DND-41 (cell line): Measurements from ENCODE around the gene BBS9.

Experiments
- ATAC-seq: fragments of 200-7000 bp; cut with Tn5 transposase; 3 replicates; pipeline ENCODE4 v1.9.1; 2021; ENCODE audit warnings: low read depth; ENCODE audit not compliant: insufficient read depth
- DNase-seq: peaks from one replicate; pipeline ENCODE4 v3.0.0-alpha.2; 2020
- H2AFZ ChIP-seq: 2 replicates; pipeline ENCODE4 v1.6.0; 2012; ENCODE audit warnings: low read depth, low read length
- H3K27ac ChIP-seq: 2 replicates; pipeline ENCODE4 v1.5.1; 2012; ENCODE audit warnings: low read length, inconsistent platforms
- H3K27me3 ChIP-seq: fragments of 200-600 bp; sonication (generic); 2 replicates; pipeline ENCODE4 v1.6.0; 2012; ENCODE audit warnings: low read length, mild to moderate bottlenecking, inconsistent platforms; ENCODE audit not compliant: insufficient read depth, poor library complexity
- H3K36me3 ChIP-seq: 2 replicates; pipeline ENCODE4 v1.5.1; 2012; ENCODE audit warnings: low read length, inconsistent platforms; ENCODE audit not compliant: insufficient read depth
- H3K4me1 ChIP-seq: 2 replicates; pipeline ENCODE4 v1.5.1; 2012; ENCODE audit warnings: mild to moderate bottlenecking, low read length; ENCODE audit not compliant: insufficient read depth
- H3K4me2 ChIP-seq: 2 replicates; pipeline ENCODE4 v1.6.0; 2012; ENCODE audit warnings: mild to moderate bottlenecking, moderate library complexity, low read length, inconsistent platforms; ENCODE audit not compliant: insufficient read depth
- H3K4me3 ChIP-seq, 2 experiments: fragments of 200-600 bp in 1 of 2; shearing (Covaris generic) in 1 of 2; 2 replicates each; pipeline ENCODE4 v1.5.1; 2012 to 2016; ENCODE audit warnings: inconsistent platforms in 2 of 2, low read length in 2 of 2, mild to moderate bottlenecking in 2 of 2, low read depth in 1 of 2, moderate library complexity in 1 of 2
- H3K79me2 ChIP-seq: 2 replicates; pipeline ENCODE4 v1.6.0; 2012; ENCODE audit warnings: low read length, inconsistent platforms; ENCODE audit not compliant: insufficient read depth
- H3K9ac ChIP-seq: 2 replicates; pipeline ENCODE4 v1.6.0; 2012; ENCODE audit warnings: low read depth, mild to moderate bottlenecking, inconsistent platforms, low read length, moderate library complexity
- H3K9me3 ChIP-seq: 2 replicates; pipeline ENCODE4 v1.5.1; 2012; ENCODE audit warnings: low read length, moderate library complexity, mild to moderate bottlenecking, inconsistent platforms; ENCODE audit not compliant: insufficient read depth, severe bottlenecking
- H4K20me1 ChIP-seq: 2 replicates; pipeline ENCODE4 v1.6.0; 2012; ENCODE audit warnings: low read length; ENCODE audit not compliant: insufficient read depth
- EZH2 ChIP-seq: IDR thresholded peaks from 3 replicates; pipeline ENCODE4 v1.6.1; 2012; ENCODE audit warnings: borderline replicate concordance, low read depth, mild to moderate bottlenecking, moderate library complexity, low read length, inconsistent platforms; ENCODE audit not compliant: severe bottlenecking
- TF ChIP-seq, protein P1 (sequence below): IDR thresholded peaks from 2 replicates; pipeline ENCODE4 v1.5.1; 2012; ENCODE audit warnings: borderline replicate concordance, low read length, moderate library complexity, mild to moderate bottlenecking; ENCODE audit not compliant: poor library complexity, severe bottlenecking; ENCODE audit errors: extremely low read depth

Gene BBS9

DNA sequence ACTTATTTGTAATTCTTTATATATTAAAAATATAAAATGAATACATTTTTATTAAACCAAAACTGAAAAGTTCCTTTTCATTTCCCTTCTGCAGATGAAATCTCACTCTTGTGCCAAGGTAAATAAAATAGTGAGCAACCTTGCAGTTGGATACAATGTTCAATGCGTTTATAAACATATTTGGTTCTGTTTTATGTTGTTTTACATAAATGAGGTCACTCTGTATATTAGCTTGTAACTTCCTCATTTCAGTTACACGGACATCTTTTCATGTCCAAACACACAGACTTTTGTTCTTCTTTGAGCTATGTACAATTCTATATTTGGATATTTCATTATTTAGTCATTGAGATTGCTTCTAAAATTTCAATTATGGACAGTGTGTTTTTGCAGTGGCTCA is 107.7 kb downstream of the BBS9 start:
- H3K4me2 ChIP-seq, result no peak overlapping the region
- H4K20me1 ChIP-seq, result no peaks in the 10 kb centered on the region
- H3K4me1 ChIP-seq, result no peaks in the 10 kb centered on the region

DNA sequence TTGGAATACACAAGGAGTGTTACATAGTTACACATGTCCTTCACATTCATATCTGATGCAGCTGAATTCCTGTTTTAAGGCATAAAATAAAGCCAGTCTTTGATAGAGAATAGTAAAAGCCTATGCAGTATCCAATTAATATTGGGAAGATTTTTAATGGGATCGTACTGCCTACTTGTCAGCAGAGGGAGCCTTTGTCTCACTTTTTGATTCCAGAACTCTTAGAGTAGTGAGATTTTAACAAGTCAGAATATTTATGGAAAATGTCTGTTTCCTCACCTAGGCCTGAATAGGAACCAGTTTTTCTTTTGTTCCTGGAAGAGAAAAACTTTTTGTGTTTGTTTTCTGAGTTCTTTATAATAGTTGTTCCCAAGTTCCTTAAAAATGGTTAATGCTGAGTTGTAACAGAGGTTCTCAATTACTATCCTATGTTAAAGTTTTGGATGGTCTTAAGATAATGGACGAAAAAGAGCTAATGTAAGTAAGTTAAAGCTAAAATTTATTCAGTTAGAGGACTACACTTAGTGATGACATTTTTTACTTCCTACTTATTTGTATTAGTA is 114.0 kb downstream of the BBS9 start:
- H3K4me1 ChIP-seq, result no peaks in the 10 kb centered on the region
- H4K20me1 ChIP-seq, result no peaks in the 10 kb centered on the region
- no peak overlapping the region for H3K9ac ChIP-seq
- no peak overlapping the region for H3K27ac ChIP-seq
- DNase-seq (no peak), ATAC-seq (peak; percentile 58; the same call in 1 of the 3 replicates)
- H3K4me2 ChIP-seq, result no peak overlapping the region
- no peaks in the 10 kb centered on the region for H3K36me3 ChIP-seq
- H2AFZ ChIP-seq, result no peak overlapping the region
- H3K79me2 ChIP-seq, result no peaks in the 10 kb centered on the region
- H3K9me3 ChIP-seq, result no peaks in the 10 kb centered on the region
- no peaks in the 10 kb centered on the region for H3K27me3 ChIP-seq
- TF ChIP-seq, protein P1, sequence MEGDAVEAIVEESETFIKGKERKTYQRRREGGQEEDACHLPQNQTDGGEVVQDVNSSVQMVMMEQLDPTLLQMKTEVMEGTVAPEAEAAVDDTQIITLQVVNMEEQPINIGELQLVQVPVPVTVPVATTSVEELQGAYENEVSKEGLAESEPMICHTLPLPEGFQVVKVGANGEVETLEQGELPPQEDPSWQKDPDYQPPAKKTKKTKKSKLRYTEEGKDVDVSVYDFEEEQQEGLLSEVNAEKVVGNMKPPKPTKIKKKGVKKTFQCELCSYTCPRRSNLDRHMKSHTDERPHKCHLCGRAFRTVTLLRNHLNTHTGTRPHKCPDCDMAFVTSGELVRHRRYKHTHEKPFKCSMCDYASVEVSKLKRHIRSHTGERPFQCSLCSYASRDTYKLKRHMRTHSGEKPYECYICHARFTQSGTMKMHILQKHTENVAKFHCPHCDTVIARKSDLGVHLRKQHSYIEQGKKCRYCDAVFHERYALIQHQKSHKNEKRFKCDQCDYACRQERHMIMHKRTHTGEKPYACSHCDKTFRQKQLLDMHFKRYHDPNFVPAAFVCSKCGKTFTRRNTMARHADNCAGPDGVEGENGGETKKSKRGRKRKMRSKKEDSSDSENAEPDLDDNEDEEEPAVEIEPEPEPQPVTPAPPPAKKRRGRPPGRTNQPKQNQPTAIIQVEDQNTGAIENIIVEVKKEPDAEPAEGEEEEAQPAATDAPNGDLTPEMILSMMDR, result peak; percentile 72
- TF ChIP-seq EZH2, result no peak
- no peak overlapping the region for H3K4me3 ChIP-seq

More for the DNA sequence above, 107.7 kb downstream of the BBS9 start:
- H2AFZ ChIP-seq, result no peak overlapping the region
- H3K36me3 ChIP-seq, result no peaks in the 10 kb centered on the region
- no peak for DNase-seq
- no peaks in the 10 kb centered on the region for H3K27me3 ChIP-seq
- no peak overlapping the region for H3K4me3 ChIP-seq
- no peak overlapping the region for H3K27ac ChIP-seq
- TF ChIP-seq, protein P1, result no peak
- no peak for TF ChIP-seq EZH2
- H3K79me2 ChIP-seq, result no peaks in the 10 kb centered on the region
- no peak for ATAC-seq
- no peak overlapping the region for H3K9ac ChIP-seq
- no peaks in the 10 kb centered on the region for H3K9me3 ChIP-seq

DNA sequence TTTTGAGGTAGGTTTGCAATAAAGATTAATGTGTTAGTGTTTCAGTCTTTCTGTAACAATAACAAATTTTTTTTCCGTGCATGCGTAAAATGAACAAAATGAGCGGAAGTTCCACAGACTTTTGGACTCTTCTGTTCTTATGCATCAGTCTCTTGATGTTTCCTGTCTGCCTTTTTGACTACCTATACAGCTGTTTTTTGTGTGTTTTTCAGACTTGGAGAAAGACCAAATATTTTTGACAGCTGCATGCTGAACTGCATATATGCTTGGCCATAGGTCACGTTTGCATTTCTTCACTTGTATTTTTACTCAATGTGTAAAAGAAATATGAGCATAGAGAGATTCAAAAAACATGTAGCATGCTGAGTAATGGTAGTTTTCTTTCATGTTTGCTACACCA is 119.3 kb downstream of the BBS9 start:
- H3K9me3 ChIP-seq, result no peaks in the 10 kb centered on the region
- no peaks in the 10 kb centered on the region for H3K79me2 ChIP-seq
- H3K27me3 ChIP-seq, result no peaks in the 10 kb centered on the region
- ATAC-seq (no peak), DNase-seq (no peak)
- no peaks in the 10 kb centered on the region for H3K36me3 ChIP-seq
- H3K4me1 ChIP-seq, result no peaks in the 10 kb centered on the region
- H3K9ac ChIP-seq, result no peak overlapping the region
- H2AFZ ChIP-seq, result no peak overlapping the region
- no peak overlapping the region for H3K27ac ChIP-seq
- no peak for TF ChIP-seq EZH2
- no peak overlapping the region for H3K4me2 ChIP-seq
- H3K4me3 ChIP-seq, result no peak overlapping the region
- H4K20me1 ChIP-seq, result no peaks in the 10 kb centered on the region

DNA sequence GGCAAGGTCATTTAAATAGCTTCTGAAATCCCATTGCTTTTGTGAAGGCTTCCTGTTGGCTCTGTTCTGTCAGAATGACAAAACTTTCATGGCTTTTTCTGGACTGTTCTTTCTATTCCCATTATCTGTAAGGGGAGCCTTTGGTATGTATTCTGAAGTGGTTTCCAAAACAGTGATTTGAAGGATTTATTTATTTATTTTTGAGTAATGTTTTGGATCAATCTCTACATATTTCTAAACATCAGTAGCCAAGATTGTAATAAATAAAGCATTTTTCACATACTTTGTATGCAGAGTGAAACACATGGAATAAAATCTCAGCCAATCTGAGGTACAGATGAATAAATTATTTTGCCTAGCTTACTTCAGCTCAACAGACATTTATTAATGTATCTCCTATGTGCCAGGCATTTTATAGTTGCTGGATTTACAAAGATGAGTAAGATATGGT is 121.1 kb downstream of the BBS9 start:
- Histone ChIP-seq H2AFZ (no peak overlapping the region), H3K9ac (no peak overlapping the region), H3K27me3 (no peaks in the 10 kb centered on the region), H4K20me1 (no peaks in the 10 kb centered on the region), H3K9me3 (no peaks in the 10 kb centered on the region), H3K36me3 (no peaks in the 10 kb centered on the region), H3K4me3 (no peak overlapping the region), H3K4me1 (no peaks in the 10 kb centered on the region), H3K4me2 (no peak overlapping the region), H3K79me2 (no peaks in the 10 kb centered on the region), H3K27ac (no peak overlapping the region)
- DNase-seq (no peak), ATAC-seq (no peak)
- no peak for TF ChIP-seq EZH2
- TF ChIP-seq, protein P1, result no peak
